Measurements from ENCODE around the gene PCDH9.

DNA sequence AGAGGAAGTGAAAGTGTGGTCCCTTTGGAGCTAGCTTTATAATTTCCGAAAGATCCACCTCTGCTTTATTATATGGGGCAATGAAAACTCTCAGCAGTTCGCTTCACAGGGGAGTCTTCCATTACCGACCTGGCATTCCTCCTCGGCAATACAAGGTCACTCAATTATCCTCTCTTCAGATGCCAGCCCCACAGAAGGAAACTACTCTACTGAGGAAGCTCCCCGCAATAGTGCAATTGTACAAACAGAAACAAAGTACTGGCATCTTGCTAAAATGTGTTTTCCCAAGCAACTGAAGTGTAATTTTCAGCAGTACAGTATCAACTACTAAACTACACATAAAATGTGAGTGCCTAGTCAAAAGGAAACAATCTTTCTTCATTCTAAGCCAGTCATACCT lies 702.0 kb downstream of the PCDH9 start:
- TF ChIP-seq POLR2AphosphoS5 (IDR thresholded peaks at IDR 0.05; ENCODE audit: low read depth, low read length) (no peak), POLR2A (IDR thresholded peaks at IDR 0.05; ENCODE audit: low read depth, low read length) (no peak), TAF1 (IDR thresholded peaks at IDR 0.05; ENCODE audit: borderline replicate concordance, low read depth, low read length) (no peak)
